Left lung (tissue), 10 donors: Measurements from ENCODE around the gene BOD1. TPM values are rescaled to one million over a fixed set of nuclear protein-coding genes. Genes with fewer than 3 reads are reported as not detected.

Experiments
- ATAC-seq: fragments of 200-7000 bp; cut with Tn5 transposase; one replicate; pipeline ENCODE4 v1.9.1; 2020; ENCODE audit warnings: moderate library complexity
- DNase-seq, 4 donors: peaks; one replicate each; pipeline ENCODE4 v3.0.0-alpha.2; 2013 to 2020
- H3K27ac ChIP-seq, 2 donors: fragments of 200-600 bp; sonication (generic) in 1 of 2; one replicate each; pipeline versions ENCODE4 v1.5.0 to v1.8.0; 2020 to 2021
- H3K27me3 ChIP-seq, 2 donors: fragments of 200-600 bp; sonication (generic) in 1 of 2; one replicate each; pipeline versions ENCODE4 v1.5.0 to v1.8.0; 2020 to 2021
- H3K36me3 ChIP-seq, 2 donors: fragments of 200-600 bp; sonication (generic) in 1 of 2; one replicate each; pipeline versions ENCODE4 v1.5.0 to v1.8.0; 2020 to 2021
- H3K4me1 ChIP-seq, 2 donors: fragments of 200-600 bp; one replicate each; pipeline ENCODE4 v1.8.0; 2021
- H3K4me3 ChIP-seq, 2 donors: fragments of 200-600 bp; sonication (generic) in 1 of 2; one replicate each; pipeline versions ENCODE4 v1.5.0 to v1.8.0; 2020 to 2021; ENCODE audit warnings: mild to moderate bottlenecking in 1 of 2
- H3K9me3 ChIP-seq, 2 donors: fragments of 200-600 bp; sonication (generic) in 1 of 2; one replicate each; pipeline versions ENCODE4 v1.5.0 to v1.8.0; 2020 to 2021
- intact Hi-C, 2 donors: fragments of 100-400 bp; cut with DNase I; formaldehyde crosslinking; loops; one replicate each; pipeline versions ENCODE4 v1.11.2 to v1.14.2; 2022
- polyA plus RNA-seq, 6 donors: library from polyadenylated mRNA; unstranded; fragments of 120-200 nt; gene quantifications; one replicate each; pipeline ENCODE4 v1.2.1, GENCODE V29; 2013; ENCODE audit not compliant: insufficient read length in 6 of 6
- total RNA-seq, 2 donors: library from RNA; stranded (reverse); fragmentation: NEBNext Ultra II Directional; extraction: Animal tissue kit (Norgen Biotek cat#: 25700); gene quantifications; one replicate each; pipeline ENCODE4 v1.2.1, GENCODE V29; 2021
- TF ChIP-seq, protein P1 (sequence below), 2 donors: fragments of 200-600 bp; sonication (generic) in 1 of 2; IDR thresholded peaks; one replicate each; pipeline versions ENCODE4 v1.5.0 to v1.8.0; 2021; ENCODE audit warnings: antibody characterized with exemption in 2 of 2
- donor health status: DM: no; HTN: yes; CAD: no.
- donor health status: DM: no; HTN: no; CAD: no.

BOD1 gene
- total and polyA plus RNA-seq, 8 donors, result 37.4 to 156 (median 124) TPM

DNA sequence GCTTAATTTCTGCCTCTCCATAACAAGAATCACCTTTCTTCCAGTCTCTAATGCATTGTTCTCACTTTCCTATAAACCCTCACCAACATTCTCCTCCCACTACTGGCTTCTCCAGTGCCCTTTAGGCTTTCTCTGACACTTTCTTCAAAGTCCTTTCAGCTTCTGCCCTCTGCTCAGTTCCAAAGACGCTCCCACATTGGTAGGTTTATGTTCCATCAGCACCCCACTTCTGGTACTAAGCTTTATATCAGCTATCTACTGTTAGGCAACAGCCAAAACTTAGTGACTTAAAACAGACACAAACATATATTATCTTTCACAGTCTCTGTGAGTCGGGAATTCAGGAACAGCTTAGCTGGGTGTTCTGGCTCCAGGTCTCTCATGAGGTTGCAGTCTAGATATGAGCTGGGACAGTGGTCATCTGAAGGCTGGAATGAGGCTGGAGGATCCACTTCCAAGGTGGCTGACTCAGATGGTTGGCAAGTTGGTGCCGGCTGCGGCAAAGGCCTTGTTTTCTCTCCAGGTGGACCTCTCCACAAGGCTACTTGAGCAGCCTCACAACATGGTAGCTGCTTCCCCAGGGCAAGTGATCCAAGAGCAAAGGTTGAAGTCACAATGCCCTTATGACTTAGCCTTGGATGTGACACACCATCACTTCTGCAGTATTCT is 37.4 kb downstream of the BOD1 start:
- DNase-seq, result no peak
- Histone ChIP-seq H3K36me3 (no peaks in the 10 kb centered on the region), H3K4me1 (no peaks in the 10 kb centered on the region), H3K27ac (no peak overlapping the region), H3K9me3 (peaks cover 0 to 13% of the 10 kb centered on the region in 2 donors), H3K4me3 (no peak overlapping the region), H3K27me3 (no peaks in the 10 kb centered on the region)
- no peak for ATAC-seq
- intact Hi-C loops, result loop anchor here in 1 of 2 donors (10.0 kb wide), 1 partner anchor 284 kb away; no protein-coding TSS in a partner anchor
- TF ChIP-seq, protein P1, sequence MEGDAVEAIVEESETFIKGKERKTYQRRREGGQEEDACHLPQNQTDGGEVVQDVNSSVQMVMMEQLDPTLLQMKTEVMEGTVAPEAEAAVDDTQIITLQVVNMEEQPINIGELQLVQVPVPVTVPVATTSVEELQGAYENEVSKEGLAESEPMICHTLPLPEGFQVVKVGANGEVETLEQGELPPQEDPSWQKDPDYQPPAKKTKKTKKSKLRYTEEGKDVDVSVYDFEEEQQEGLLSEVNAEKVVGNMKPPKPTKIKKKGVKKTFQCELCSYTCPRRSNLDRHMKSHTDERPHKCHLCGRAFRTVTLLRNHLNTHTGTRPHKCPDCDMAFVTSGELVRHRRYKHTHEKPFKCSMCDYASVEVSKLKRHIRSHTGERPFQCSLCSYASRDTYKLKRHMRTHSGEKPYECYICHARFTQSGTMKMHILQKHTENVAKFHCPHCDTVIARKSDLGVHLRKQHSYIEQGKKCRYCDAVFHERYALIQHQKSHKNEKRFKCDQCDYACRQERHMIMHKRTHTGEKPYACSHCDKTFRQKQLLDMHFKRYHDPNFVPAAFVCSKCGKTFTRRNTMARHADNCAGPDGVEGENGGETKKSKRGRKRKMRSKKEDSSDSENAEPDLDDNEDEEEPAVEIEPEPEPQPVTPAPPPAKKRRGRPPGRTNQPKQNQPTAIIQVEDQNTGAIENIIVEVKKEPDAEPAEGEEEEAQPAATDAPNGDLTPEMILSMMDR (IDR thresholded peaks at IDR 0.05), result no peak

DNA sequence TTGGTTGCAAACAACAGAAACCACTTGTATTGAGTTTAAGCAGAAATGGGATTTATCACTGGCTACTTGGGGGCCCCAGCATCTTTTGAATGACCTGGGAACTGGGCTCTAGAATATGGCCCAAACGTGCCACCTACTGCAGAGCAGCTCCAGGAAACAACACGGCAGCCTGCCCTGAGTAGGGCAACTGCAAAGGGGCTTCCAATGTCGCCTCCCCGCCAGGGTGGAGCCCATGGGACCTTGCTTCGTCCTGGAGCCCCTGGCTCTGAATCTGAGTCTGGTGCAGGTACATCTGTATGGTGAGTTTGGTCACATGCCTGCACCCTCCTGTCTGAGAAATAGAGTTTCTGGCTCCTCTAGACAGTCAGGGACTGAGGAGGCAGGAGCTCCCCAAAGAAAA is 38.6 kb downstream of the BOD1 start:
- no peak overlapping the region for H3K4me3 ChIP-seq
- H3K27me3 ChIP-seq, result peaks cover 0 to 4% of the 10 kb centered on the region in 2 donors
- intact Hi-C loops, result loop anchor here in 1 of 2 donors (10.0 kb wide), 1 partner anchor 283 kb away; no protein-coding TSS in a partner anchor
- H3K4me1 ChIP-seq, result no peaks in the 10 kb centered on the region
- DNase-seq, result no peak
- H3K27ac ChIP-seq, result no peak overlapping the region
- no peaks in the 10 kb centered on the region for H3K36me3 ChIP-seq
- H3K9me3 ChIP-seq, result peaks cover 0 to 13% of the 10 kb centered on the region in 2 donors
- no peak for ATAC-seq
- TF ChIP-seq, protein P1 (IDR thresholded peaks at IDR 0.05), result no peak

GRCh38 chr5:173577166-173577565 is 39.3 kb downstream of the BOD1 start:
- no peak for ATAC-seq
- H3K27ac ChIP-seq, result no peak overlapping the region
- intact Hi-C loops, result loop anchor here in 1 of 2 donors (10.0 kb wide), 1 partner anchor 282 kb away; no protein-coding TSS in a partner anchor

GRCh38 chr5:173575985-173576384 is 40.5 kb downstream of the BOD1 start:
- H3K36me3 ChIP-seq, result no peaks in the 10 kb centered on the region
- intact Hi-C loops, result loop anchor here in 1 of 2 donors (10.0 kb wide), 1 partner anchor 281 kb away; no protein-coding TSS in a partner anchor
- H3K27me3 ChIP-seq, result peaks cover 0 to 15% of the 10 kb centered on the region in 2 donors
- no peak for ATAC-seq
- H3K4me3 ChIP-seq, result no peak overlapping the region
- H3K4me1 ChIP-seq, result no peaks in the 10 kb centered on the region
- DNase-seq, result no peak
- TF ChIP-seq, protein P1 (IDR thresholded peaks at IDR 0.05), result no peak
- H3K27ac ChIP-seq, result no peak overlapping the region
- H3K9me3 ChIP-seq, result peaks cover 0 to 13% of the 10 kb centered on the region in 2 donors

More at GRCh38 chr5:173577166-173577565, 39.3 kb downstream of the BOD1 start:
- TF ChIP-seq, protein P1 (IDR thresholded peaks at IDR 0.05), result no peak
- no peak for DNase-seq
- Histone ChIP-seq H3K4me1 (no peaks in the 10 kb centered on the region), H3K9me3 (peaks cover 0 to 13% of the 10 kb centered on the region in 2 donors), H3K27me3 (peaks cover 0 to 10% of the 10 kb centered on the region in 2 donors), H3K4me3 (no peak overlapping the region), H3K36me3 (no peaks in the 10 kb centered on the region)

- no peaks in the 10 kb centered on the region for H3K36me3 ChIP-seq
- no peak overlapping the region for H3K4me3 ChIP-seq
- peaks cover 0 to 18% of the 10 kb centered on the region in 2 donors for H3K27me3 ChIP-seq
- H3K27ac ChIP-seq, result no peak overlapping the region
- intact Hi-C loops, result loop anchor here in 1 of 2 donors (10.0 kb wide), 1 partner anchor 280 kb away; no protein-coding TSS in a partner anchor
- H3K9me3 ChIP-seq, result peaks cover 0 to 13% of the 10 kb centered on the region in 2 donors
- DNase-seq (no peak), ATAC-seq (no peak)
- TF ChIP-seq, protein P1 (IDR thresholded peaks at IDR 0.05), result no peak
- H3K4me1 ChIP-seq, result no peaks in the 10 kb centered on the region
Observed at GRCh38 chr5:173574983-173575382, 41.5 kb downstream of the BOD1 start.
